IMR-90 (cell line): Measurements from ENCODE around the gene NR2C2. TPM values are rescaled to one million over a fixed set of nuclear protein-coding genes. Genes with fewer than 3 reads are reported as not detected.

Experiments used
- ATAC-seq: fragments of 200-7000 bp; cut with Tn5 transposase; 2 replicates; pipeline ENCODE4 v1.9.1; 2020; ENCODE audit warnings: low read depth, mild to moderate bottlenecking, moderate library complexity
- BruUV-seq: library from RNA; stranded (reverse); fragments of 400-500 nt; replicated peaks from 2 replicates; lab custom pipeline; 2021; lab: Mats Ljungman, UMichigan
- CTCF ChIA-PET: fragments of 300-600 bp; formaldehyde crosslinking; extraction: SDS; loops from one replicate; lab custom pipeline; 2021; ENCODE audit warnings: antibody characterized with exemption; lab: Yijun Ruan, JAX
- POLR2A ChIA-PET: fragments of 300-600 bp; sonication (Branson Sonifier 250); formaldehyde crosslinking; loops from one replicate; lab custom pipeline; 2022; ENCODE audit warnings: antibody characterized with exemption; ENCODE audit not compliant: unreplicated experiment; lab: Charles Lee
- DNase-seq: peaks from one replicate; pipeline ENCODE4 v3.0.0; 2013
- H2AFZ ChIP-seq: replicated peaks from 2 replicates; pipeline ENCODE3; 2013; ENCODE audit warnings: low read length, mild to moderate bottlenecking; ENCODE audit not compliant: poor library complexity
- H2AK5ac ChIP-seq: 2 replicates; pipeline ENCODE4 v1.6.1; 2013; ENCODE audit warnings: low read depth, low read length, inconsistent platforms
- H2AK9ac ChIP-seq: replicated peaks from 2 replicates; pipeline ENCODE3; 2013; ENCODE audit warnings: mild to moderate bottlenecking, low read depth, low read length, moderate library complexity; ENCODE audit not compliant: poor library complexity
- H2BK120ac ChIP-seq: 2 replicates; pipeline ENCODE4 v1.6.1; 2013; ENCODE audit warnings: low read depth, low read length, inconsistent platforms
- H2BK15ac ChIP-seq: 3 replicates; pipeline ENCODE4 v1.6.1; 2013; ENCODE audit warnings: low read depth, low read length, inconsistent platforms
- H2BK20ac ChIP-seq: 2 replicates; pipeline ENCODE4 v1.6.1; 2013; ENCODE audit warnings: low read depth, mild to moderate bottlenecking, inconsistent platforms, low read length, moderate library complexity
- H2BK5ac ChIP-seq: 2 replicates; pipeline ENCODE4 v1.6.1; 2013; ENCODE audit warnings: mild to moderate bottlenecking, low read depth, low read length, inconsistent platforms; ENCODE audit not compliant: poor library complexity, severe bottlenecking
- H3K14ac ChIP-seq: replicated peaks from 2 replicates; pipeline ENCODE4 v1.6.1; 2013; ENCODE audit warnings: low read depth, low read length, inconsistent platforms
- H3K18ac ChIP-seq: 2 replicates; pipeline ENCODE4 v1.6.1; 2013; ENCODE audit warnings: low read depth, low read length, control low read depth
- H3K23ac ChIP-seq: 2 replicates; pipeline ENCODE4 v1.6.1; 2013; ENCODE audit warnings: low read depth, low read length, inconsistent platforms
- H3K27ac ChIP-seq: 2 replicates; pipeline ENCODE4 v1.5.1; 2013; ENCODE audit warnings: mild to moderate bottlenecking, control low read depth, low read length; ENCODE audit not compliant: insufficient read depth
- H3K27me3 ChIP-seq: 2 replicates; pipeline ENCODE4 v1.6.1; 2013; ENCODE audit warnings: low read length; ENCODE audit not compliant: control insufficient read depth, insufficient read depth
- H3K36me3 ChIP-seq: 2 replicates; pipeline ENCODE4 v1.6.1; 2013; ENCODE audit warnings: low read length, mixed read lengths; ENCODE audit not compliant: control insufficient read depth, insufficient read depth
- H3K4ac ChIP-seq: 2 replicates; pipeline ENCODE4 v1.6.1; 2013; ENCODE audit warnings: low read depth, low read length, inconsistent platforms
- H3K4me1 ChIP-seq: 2 replicates; pipeline ENCODE4 v1.6.1; 2013; ENCODE audit warnings: low read length, mixed read lengths; ENCODE audit not compliant: control insufficient read depth, insufficient read depth
- H3K4me2 ChIP-seq: 2 replicates; pipeline ENCODE4 v1.6.1; 2013; ENCODE audit warnings: low read depth, mild to moderate bottlenecking, control low read depth, low read length, moderate library complexity
- H3K4me3 ChIP-seq: 2 replicates; pipeline ENCODE4 v1.5.1; 2013; ENCODE audit warnings: low read depth, mild to moderate bottlenecking, control low read depth, low read length, moderate library complexity; ENCODE audit not compliant: insufficient read depth
- H3K56ac ChIP-seq: 2 replicates; pipeline ENCODE4 v1.6.1; 2013; ENCODE audit warnings: low read length, inconsistent platforms; ENCODE audit not compliant: insufficient read depth; ENCODE audit errors: extremely low read depth
- H3K79me1 ChIP-seq, 2 experiments: 2 replicates each; pipeline ENCODE4 v1.6.1; 2013; ENCODE audit warnings: low read length in 2 of 2, inconsistent platforms in 1 of 2, low read depth in 1 of 2
- H3K9ac ChIP-seq: 2 replicates; pipeline ENCODE4 v1.6.1; 2013; ENCODE audit warnings: low read depth, low read length, control low read depth
- H3K9me1 ChIP-seq: 2 replicates; pipeline ENCODE4 v1.6.1; 2013; ENCODE audit warnings: low read length, inconsistent platforms; ENCODE audit not compliant: insufficient read depth
- H3K9me3 ChIP-seq: 2 replicates; pipeline ENCODE4 v1.6.1; 2013; ENCODE audit warnings: low read length; ENCODE audit not compliant: control insufficient read depth, insufficient read depth
- H4K20me1 ChIP-seq: 2 replicates; pipeline ENCODE4 v1.6.1; 2013; ENCODE audit warnings: low read length, inconsistent platforms; ENCODE audit not compliant: insufficient read depth
- H4K5ac ChIP-seq: 2 replicates; pipeline ENCODE4 v1.6.1; 2013; ENCODE audit warnings: mild to moderate bottlenecking, low read depth, low read length, control low read depth
- H4K8ac ChIP-seq, 2 experiments: 2 replicates each; pipeline ENCODE4 v1.6.1; 2013; ENCODE audit warnings: low read depth in 2 of 2, low read length in 2 of 2, control low read depth in 1 of 2, inconsistent platforms in 1 of 2
- H4K91ac ChIP-seq: 2 replicates; pipeline ENCODE4 v1.6.1; 2013; ENCODE audit warnings: low read depth, low read length, inconsistent platforms; ENCODE audit not compliant: insufficient read depth
- BHLHE40 ChIP-seq: fragments of 150-350 bp; IDR thresholded peaks from 2 replicates; pipeline ENCODE4 v1.6.1; 2016; ENCODE audit warnings: mild to moderate bottlenecking, low read depth, low read length
- CEBPB ChIP-seq: IDR thresholded peaks from 2 replicates; pipeline ENCODE4 v1.6.1; 2012; ENCODE audit warnings: low read depth, low read length, improper control_type of control experiment
- CHD1 ChIP-seq: IDR thresholded peaks from 2 replicates; pipeline ENCODE4 v1.6.1; 2012; ENCODE audit warnings: low read depth, low read length, improper control_type of control experiment
- ELK1 ChIP-seq: fragments of 150-350 bp; IDR thresholded peaks from 2 replicates; pipeline ENCODE4 v1.6.1; 2016; ENCODE audit warnings: low read depth, mild to moderate bottlenecking, low read length, moderate library complexity, borderline replicate concordance
- FOS ChIP-seq: fragments of 150-350 bp; IDR thresholded peaks from 2 replicates; pipeline ENCODE4 v1.6.1; 2016; ENCODE audit warnings: low read depth, low read length
- MAFK ChIP-seq: IDR thresholded peaks from 2 replicates; pipeline ENCODE4 v1.6.1; 2012; ENCODE audit warnings: low read depth, low read length, improper control_type of control experiment
- MAZ ChIP-seq: IDR thresholded peaks from 2 replicates; pipeline ENCODE4 v1.6.1; 2012; ENCODE audit warnings: low read depth, mild to moderate bottlenecking, low read length, improper control_type of control experiment, moderate library complexity, borderline replicate concordance
- POLR2A ChIP-seq: IDR thresholded peaks from 2 replicates; pipeline ENCODE4 v1.6.1; 2012; ENCODE audit warnings: mild to moderate bottlenecking, low read depth, low read length
- RAD21 ChIP-seq: IDR thresholded peaks from 2 replicates; pipeline ENCODE4 v1.6.1; 2012; ENCODE audit warnings: low read length, improper control_type of control experiment
- RFX5 ChIP-seq: IDR thresholded peaks from 2 replicates; pipeline ENCODE4 v1.8.0; 2012; ENCODE audit warnings: low read depth, mild to moderate bottlenecking, low read length, moderate library complexity
- SMC3 ChIP-seq: fragments of 150-350 bp; IDR thresholded peaks from 2 replicates; pipeline ENCODE4 v1.6.1; 2016; ENCODE audit warnings: low read depth, mild to moderate bottlenecking, antibody characterized with exemption, low read length, moderate library complexity
- WGBS, 2 experiments: methylation state at CpG; one replicate each; pipeline versions ENCODE4 v1.1.5 to v1.1.7; 2013; ENCODE audit warnings: missing lambda C conversion rate in 2 of 2; ENCODE audit not compliant: insufficient read length in 1 of 2; ENCODE audit errors: extremely low coverage in 2 of 2; 5-methylcytosine and 5-hydroxymethylcytosine counted together
- dilution Hi-C: fragments of 300-500 bp; cut with HindIII; formaldehyde crosslinking; loops from one replicate; pipeline ENCODE4 v1.14.3; 2018; ENCODE audit warnings: low sequenced_read_pairs; ENCODE audit not compliant: unreplicated experiment
- in situ Hi-C: fragments of 300-500 bp; cut with MboI; formaldehyde crosslinking; loops from 3 replicates; pipeline ENCODE4 v1.14.3; 2019; ENCODE audit warnings: low sequenced_read_pairs, inconsistent platforms, mixed read lengths
- intact Hi-C: fragments of 100-400 bp; cut with micrococcal nuclease; formaldehyde crosslinking; loops from 2 replicates; pipeline ENCODE4 v1.10.0; 2022
- polyA plus RNA-seq, 3 experiments: library from polyadenylated mRNA; depleted of rRNA; stranded (reverse); fragments of >200 nt; gene quantifications; 2 replicates each; pipeline ENCODE4 v1.2.3, GENCODE V29; 2012; ENCODE audit warnings: low replicate concordance in 1 of 3
- total RNA-seq: library from RNA; depleted of rRNA; stranded (reverse); fragments of >200 nt; gene quantifications from 2 replicates; pipeline ENCODE4 v1.2.3, GENCODE V29; 2012
- TF ChIP-seq, protein P1 (sequence below): conservative IDR thresholded peaks from 2 replicates; pipeline ENCODE4 v1.5.1; 2012; ENCODE audit warnings: mild to moderate bottlenecking, low read depth, low read length, improper control_type of control experiment

Gene NR2C2
- total and polyA plus RNA-seq, 2 of the 4 experiments (the other 2 are of a cell fraction), result 10.4 to 13.8 TPM

DNA sequence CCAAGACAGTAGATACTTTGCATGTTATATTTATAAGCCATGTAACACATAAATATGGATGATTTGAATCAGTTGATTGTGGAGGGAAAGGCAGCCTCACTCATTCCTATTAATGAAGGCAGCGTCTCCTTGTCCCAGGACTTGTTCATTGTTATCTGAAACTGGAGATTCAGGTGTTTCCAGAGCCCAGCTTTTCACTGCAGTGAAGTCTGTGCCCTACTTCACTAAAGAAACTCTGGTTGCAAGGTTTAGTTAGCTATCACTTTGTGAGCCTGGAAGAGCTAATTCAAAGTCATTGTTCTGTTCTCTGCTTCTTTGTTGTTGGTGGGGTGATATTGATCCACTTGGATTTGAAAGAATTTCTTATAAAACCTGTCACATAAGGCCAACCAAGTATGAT, 9.8 kb downstream of the NR2C2 start:
- Histone ChIP-seq H3K14ac (no peak overlapping the region), H4K20me1 (peaks cover 11% of the 10 kb centered on the region; the same call in 1 of the 2 replicates), H3K4me3 (no peak overlapping the region), H3K9me3 (no peaks in the 10 kb centered on the region), H4K8ac (no peak overlapping the region), H4K91ac (no peak overlapping the region), H3K36me3 (no peaks in the 10 kb centered on the region), H3K9me1 (peaks cover 3% of the 10 kb centered on the region), H3K23ac (no peak overlapping the region), H2AK5ac (no peak overlapping the region), H3K4ac (no peak overlapping the region), H2BK15ac (no peak overlapping the region), H3K79me1 (peaks cover 22 to 54% of the 10 kb centered on the region in 2 experiments; a peak in 3 of 4 replicates), H3K56ac (no peak overlapping the region), H2BK20ac (no peak overlapping the region), H2AFZ (no peak overlapping the region), H2AK9ac (no peak overlapping the region), H3K27ac (no peak overlapping the region), H3K9ac (no peak overlapping the region), H3K18ac (no peak overlapping the region), H4K5ac (no peak overlapping the region), H2BK120ac (no peak overlapping the region), H2BK5ac (no peak overlapping the region), H3K27me3 (no peaks in the 10 kb centered on the region), H3K4me2 (no peak overlapping the region), H3K4me1 (peaks cover 2% of the 10 kb centered on the region; the same call in 1 of the 2 replicates)
- ChIA-PET POLR2A (no interaction called here), CTCF (interaction anchor here (0.7 kb wide), 1 partner anchor 9 kb away, joined by 3 read pairs; no protein-coding TSS in a partner anchor)
- no TSS peak for BruUV-seq
- dilution Hi-C loops, result no loop called here
- intact Hi-C loops, result loop anchor here (5.0 kb wide), 1 partner anchor 35 kb away; no protein-coding TSS in a partner anchor
- DNase-seq, result no peak
- TF ChIP-seq, protein P1, sequence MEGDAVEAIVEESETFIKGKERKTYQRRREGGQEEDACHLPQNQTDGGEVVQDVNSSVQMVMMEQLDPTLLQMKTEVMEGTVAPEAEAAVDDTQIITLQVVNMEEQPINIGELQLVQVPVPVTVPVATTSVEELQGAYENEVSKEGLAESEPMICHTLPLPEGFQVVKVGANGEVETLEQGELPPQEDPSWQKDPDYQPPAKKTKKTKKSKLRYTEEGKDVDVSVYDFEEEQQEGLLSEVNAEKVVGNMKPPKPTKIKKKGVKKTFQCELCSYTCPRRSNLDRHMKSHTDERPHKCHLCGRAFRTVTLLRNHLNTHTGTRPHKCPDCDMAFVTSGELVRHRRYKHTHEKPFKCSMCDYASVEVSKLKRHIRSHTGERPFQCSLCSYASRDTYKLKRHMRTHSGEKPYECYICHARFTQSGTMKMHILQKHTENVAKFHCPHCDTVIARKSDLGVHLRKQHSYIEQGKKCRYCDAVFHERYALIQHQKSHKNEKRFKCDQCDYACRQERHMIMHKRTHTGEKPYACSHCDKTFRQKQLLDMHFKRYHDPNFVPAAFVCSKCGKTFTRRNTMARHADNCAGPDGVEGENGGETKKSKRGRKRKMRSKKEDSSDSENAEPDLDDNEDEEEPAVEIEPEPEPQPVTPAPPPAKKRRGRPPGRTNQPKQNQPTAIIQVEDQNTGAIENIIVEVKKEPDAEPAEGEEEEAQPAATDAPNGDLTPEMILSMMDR, result no peak
- no peak for TF ChIP-seq ELK1
- no peak for TF ChIP-seq RFX5
- TF ChIP-seq CEBPB, result no peak
- no peak for TF ChIP-seq RAD21
- no peak for TF ChIP-seq SMC3
- TF ChIP-seq MAZ, result no peak
- TF ChIP-seq FOS, result no peak
- no peak for TF ChIP-seq BHLHE40
- TF ChIP-seq POLR2A, result no peak
- TF ChIP-seq CHD1, result no peak
- no peak for TF ChIP-seq MAFK
- no peak for ATAC-seq
- no CpG with 5 or more reads among the region's 1 CpG for WGBS, 2 experiments
- in situ Hi-C loops, result no loop called here
